Stimulated activated CD4-positive, alpha-beta T cell treated with anti-CD3 and anti-CD28 coated beads, Interleukin-4, amount 100 ng/mL, for 48 hours (primary cell): ENCODE results near the gene PPP2R2D.

ENCODE experiments used
- DNase-seq, 2 donors: peaks; one replicate each; pipeline ENCODE4 v3.0.0-alpha.2; 2020; ENCODE audit warnings: low read depth in 2 of 2

The PPP2R2D gene

GRCh38 chr10:131900350-131901152 lies at the start of gene PPP2R2D:
Gene PPP2R2D, plus strand, starts transcription at chr10:131901008. Its CDS starts 141 bp downstream, at chr10:131901149.
- DNase-seq = peak; percentile 93 to 94

DNA sequence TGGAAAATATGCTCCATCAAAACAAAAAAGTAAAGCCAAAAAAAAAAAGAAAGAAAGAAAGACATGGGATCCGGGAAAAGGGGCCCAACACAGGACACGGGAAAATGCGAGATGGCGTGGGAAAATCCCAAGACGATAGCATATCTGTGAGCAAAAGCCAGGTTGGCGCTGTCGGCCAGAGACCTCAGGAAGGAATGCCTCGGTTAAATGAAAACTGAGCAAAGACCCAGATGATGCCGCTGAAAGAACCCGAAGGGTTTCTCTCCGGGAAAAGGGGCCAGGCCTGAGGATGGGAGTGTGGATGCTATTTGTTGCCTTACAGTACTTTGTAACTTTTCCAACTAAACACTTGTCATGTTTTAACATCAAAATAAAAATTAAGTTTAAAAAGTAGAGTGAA lies 49.5 kb upstream of the PPP2R2D start:
- DNase-seq = no peak

- no peak for DNase-seq
Measured at GRCh38 chr10:131852176-131852822, 48.5 kb upstream of the PPP2R2D start.

- no peak for DNase-seq
Measured at GRCh38 chr10:131852823-131853609, 47.8 kb upstream of the PPP2R2D start.

GRCh38 chr10:131853610-131853964 lies 47.2 kb upstream of the PPP2R2D start:
- no peak for DNase-seq

GRCh38 chr10:131854579-131855335 lies 46.1 kb upstream of the PPP2R2D start:
- DNase-seq = no peak

GRCh38 chr10:131855461-131856401 lies 45.1 kb upstream of the PPP2R2D start:
- no peak for DNase-seq

GRCh38 chr10:131856441-131857094 lies 44.2 kb upstream of the PPP2R2D start:
- DNase-seq = no peak

DNA sequence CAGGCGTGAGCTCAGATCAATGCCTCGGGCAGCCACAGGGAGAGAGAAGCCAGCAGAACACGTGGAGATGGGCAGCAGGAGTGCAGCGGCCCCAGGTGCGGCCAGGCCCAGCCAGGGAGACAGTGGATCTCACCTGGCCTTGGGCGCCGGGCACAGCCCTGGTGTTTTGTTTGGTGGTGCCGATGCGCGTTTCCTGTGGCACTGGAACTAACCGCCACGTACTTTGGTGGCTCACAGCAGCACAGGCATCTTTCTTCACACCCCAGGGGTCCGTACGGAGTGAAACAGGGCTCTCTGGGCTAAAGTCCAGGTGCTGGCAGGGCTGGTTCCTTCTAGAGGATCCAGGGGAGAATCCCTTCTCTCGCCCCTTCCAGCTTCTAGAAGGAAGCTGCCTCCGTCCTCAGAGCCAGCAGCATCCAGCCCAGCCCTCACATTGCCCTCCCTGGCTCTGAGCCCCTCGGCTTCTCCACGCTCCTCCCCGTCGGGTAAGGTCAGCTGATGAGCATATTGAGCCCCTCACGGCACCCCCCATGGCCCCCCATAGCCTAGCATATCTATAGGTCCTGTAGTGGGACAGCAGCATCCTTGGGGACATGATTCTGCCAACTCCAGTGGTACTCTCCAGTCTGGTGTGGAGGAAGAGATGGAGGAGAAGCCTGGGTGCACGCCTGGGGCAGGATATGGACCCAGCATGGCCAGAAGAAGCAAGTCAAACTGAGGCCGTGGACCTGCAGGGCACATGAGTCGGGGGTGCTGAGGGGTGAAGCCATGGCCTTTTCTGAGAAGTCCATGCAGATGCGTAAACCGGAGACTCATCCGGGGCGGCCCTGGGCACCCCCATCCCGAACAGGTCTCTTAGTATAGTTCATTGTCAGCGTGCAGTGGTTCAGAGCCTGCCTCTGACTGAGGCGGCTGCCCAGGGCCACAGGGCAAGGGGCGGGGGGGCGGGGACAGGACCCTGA lies 43.4 kb upstream of the PPP2R2D start:
- no peak for DNase-seq

DNA sequence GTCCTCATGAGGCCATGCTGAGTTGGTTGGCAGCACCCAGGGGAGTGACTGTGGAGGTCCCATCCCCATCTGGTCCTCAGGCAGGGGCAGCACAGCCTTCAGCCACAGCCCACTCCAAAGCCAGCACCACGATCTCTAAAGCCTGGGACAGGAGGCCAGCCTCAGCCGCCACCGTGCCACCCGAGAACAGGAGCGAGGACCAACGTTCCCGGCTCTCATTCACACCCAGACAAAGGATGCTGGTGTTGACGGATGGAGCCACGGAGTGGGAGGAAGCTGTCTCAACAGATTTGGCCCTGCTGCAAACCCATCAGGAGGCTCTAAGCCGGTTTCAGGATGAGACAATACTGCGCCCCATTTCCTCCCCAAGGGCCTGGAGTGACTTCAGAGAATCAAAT lies 42.7 kb upstream of the PPP2R2D start:
- DNase-seq = no peak

DNA sequence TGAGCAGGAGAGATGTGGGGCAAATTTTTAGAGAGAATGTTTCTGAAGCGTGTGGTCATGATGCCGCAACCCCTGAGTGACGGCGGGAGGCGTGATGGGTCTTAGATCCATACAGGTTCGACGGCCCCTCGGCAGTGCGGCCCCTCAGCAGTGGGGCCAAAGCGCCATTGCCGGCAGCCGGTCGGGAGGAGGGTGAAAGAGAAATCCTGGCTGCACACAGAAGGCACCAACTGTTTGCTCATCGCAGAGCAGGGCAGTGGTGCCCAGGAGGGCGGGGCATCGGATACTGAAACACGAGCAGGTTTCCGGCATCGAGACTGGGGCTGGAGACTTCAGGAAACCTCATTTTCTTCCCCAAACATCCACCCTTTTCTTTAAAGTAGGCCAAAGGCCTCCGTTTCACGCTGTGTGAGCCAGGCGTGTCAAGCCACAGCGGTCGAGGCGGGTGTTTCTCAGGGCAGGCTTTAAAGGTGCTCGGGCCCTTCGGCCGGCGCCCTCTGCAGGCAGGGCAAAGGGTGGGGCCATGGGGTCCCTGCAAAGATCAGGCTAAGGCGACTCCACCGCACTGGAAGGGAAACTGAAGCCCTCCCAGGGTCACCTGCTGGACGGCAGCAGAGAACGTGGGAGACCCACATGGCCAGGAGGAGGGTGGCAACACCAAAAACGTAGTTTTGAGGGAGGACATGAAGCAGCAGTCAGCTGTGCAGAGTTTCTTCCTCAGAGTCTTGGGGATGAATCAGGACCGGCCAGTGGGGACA lies 42.0 kb upstream of the PPP2R2D start:
- no peak for DNase-seq

GRCh38 chr10:131859341-131860020 lies 41.3 kb upstream of the PPP2R2D start:
- no peak for DNase-seq

- no peak for DNase-seq
Measured at GRCh38 chr10:131860311-131860710, 40.5 kb upstream of the PPP2R2D start.

- DNase-seq = no peak
Measured at GRCh38 chr10:131860806-131861440, 39.9 kb upstream of the PPP2R2D start.

DNA sequence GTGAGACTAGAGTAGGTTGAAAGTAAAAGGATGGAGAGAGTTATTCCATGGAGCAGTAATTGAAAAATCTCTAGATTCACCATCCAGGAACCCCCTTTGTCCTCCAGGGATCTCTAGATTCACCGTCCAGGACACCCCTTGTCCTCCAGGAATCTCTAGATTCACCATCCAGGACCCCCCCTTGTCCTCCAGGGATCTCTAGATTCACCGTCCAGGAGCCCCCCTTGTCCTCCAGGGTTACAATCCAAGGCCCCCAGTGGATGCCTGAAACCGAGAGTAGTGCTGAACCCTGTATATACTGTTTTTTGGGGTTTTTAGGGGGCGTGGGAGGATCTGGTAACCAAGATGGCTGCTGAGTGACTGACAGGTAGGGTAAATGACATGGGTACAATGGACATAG lies 38.3 kb upstream of the PPP2R2D start:
- no peak for DNase-seq

DNA sequence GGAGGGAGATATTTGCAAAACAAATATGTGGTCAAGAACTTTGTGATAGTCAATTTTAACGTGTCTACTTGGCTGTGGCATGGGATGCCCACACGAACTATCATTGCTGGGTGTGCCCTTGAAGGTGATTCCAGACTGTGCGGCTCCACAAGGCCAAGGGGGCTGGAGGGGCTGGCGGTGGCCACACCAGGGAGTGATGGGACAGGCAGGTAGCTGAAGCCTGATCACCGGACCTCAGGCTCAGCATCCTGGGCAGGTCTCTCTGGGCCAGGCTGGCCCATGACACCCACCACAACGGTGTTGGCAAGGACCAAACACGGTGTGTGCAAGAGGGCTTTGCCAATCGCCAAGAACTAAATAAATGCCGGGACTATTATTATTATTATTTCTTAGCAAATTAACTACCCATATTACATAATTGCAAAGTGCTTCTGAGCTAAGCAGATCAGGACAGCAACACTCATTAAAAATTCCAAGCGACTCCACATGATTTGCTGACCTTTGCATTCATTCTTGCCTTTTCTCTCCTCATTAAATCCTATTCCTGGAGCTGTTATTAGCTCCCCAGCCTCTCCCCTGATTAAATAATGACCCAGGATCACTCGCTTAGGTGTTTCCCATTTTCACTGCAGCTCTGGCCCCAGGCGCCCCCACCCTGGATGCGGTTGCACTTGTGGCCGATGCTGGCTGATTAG lies 35.4 kb upstream of the PPP2R2D start:
- no peak for DNase-seq

DNA sequence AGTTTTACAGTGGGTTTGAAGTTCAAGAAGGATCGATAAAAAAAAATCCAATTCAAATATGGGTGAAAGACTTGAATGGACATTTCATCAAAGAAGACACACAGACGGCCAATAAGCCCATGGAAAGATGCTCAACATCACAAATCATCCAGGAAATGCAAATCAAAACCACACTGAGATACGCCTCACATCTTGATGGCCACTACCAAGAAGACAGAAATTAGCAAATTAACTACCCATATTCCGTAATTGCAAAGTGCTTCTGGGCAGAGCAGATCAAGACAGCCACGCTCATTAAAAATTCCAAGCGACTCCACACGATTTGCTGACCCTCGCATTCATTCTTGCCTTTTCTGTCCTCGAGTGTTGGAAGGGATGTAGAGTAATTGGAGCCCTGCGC lies 34.1 kb upstream of the PPP2R2D start:
- no peak for DNase-seq
